Activated CD8-positive, alpha-beta T cell treated with anti-CD3 and anti-CD28 coated beads, Interleukin-2, amount 10 ng/mL, durations not matched to agents 7 days and 5 days (primary cell): ENCODE measurements around the gene CASP3. TPM values are rescaled to one million over a fixed set of nuclear protein-coding genes. Genes with fewer than 3 reads are reported as not detected.
"Not testable (repeated sequence)": the region's sequence is repeated elsewhere in the genome, so short reads cannot be mapped to it uniquely, and the experiment has no call there.

ENCODE experiments used
- ATAC-seq: fragments of 150-1000 bp; cut with Tn5 transposase; one replicate; pipeline ENCODE4 v1.10.0; 2021; ENCODE audit warnings: moderate library complexity
- CTCF ChIA-PET: fragments of 350-600 bp; sonication (Branson Sonifier 250); formaldehyde crosslinking; loops from one replicate; lab custom pipeline; 2021; ENCODE audit warnings: antibody characterized with exemption; lab: Charles Lee
- POLR2A ChIA-PET: fragments of 350-600 bp; sonication (Branson Sonifier 250); formaldehyde crosslinking; loops from one replicate; lab custom pipeline; 2021; ENCODE audit warnings: antibody characterized with exemption; lab: Charles Lee
- DNase-seq: peaks from one replicate; pipeline ENCODE4 v3.0.0-alpha.2; 2020
- H3K27ac Mint-ChIP-seq: one replicate; pipeline ENCODE4 v1.8.0; 2021; ENCODE audit warnings: mild to moderate bottlenecking, mixed read lengths
- H3K27me3 Mint-ChIP-seq: one replicate; pipeline ENCODE4 v1.8.0; 2021; ENCODE audit warnings: low read depth, mixed read lengths
- H3K36me3 Mint-ChIP-seq: one replicate; pipeline ENCODE4 v1.8.0; 2021; ENCODE audit warnings: low read depth, mixed read lengths
- H3K4me1 Mint-ChIP-seq: one replicate; pipeline ENCODE4 v1.8.0; 2021; ENCODE audit warnings: low read depth, mixed read lengths
- H3K4me3 Mint-ChIP-seq: one replicate; pipeline ENCODE4 v1.8.0; 2021; ENCODE audit warnings: mild to moderate bottlenecking, mixed read lengths
- H3K9me3 Mint-ChIP-seq: one replicate; pipeline ENCODE4 v1.8.0; 2022; ENCODE audit warnings: mixed read lengths; ENCODE audit not compliant: insufficient read depth
- total RNA-seq, 2 experiments: library from RNA; stranded (reverse); gene quantifications; one replicate each; pipeline ENCODE4 v1.2.3, GENCODE V29; 2021

Gene CASP3
- total RNA-seq, 2 experiments from 2014 or later = 71.7 to 78.0 TPM

DNA sequence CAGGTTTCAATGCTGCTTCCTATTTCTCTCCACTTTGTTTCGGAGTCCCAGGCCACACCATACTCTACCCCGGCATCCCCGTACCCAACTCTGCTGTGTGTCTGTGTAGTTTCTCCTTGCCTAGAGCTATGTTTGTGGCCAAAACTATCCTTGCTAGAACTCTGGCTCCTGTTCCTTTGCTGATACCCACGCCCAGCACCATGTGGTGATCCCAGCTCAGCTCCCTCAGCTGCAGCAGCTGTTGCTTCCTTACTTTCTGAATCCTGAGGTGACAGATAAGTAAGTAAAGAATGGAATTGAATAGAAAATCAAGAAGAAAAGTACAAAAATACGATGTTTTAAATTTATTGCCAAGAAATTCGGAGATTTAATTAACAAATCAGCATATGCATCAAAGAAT lies 55.8 kb downstream of the CASP3 start:
- POLR2A ChIA-PET = no interaction called here
- no peak overlapping the region for H3K4me3 Mint-ChIP-seq
- no peak overlapping the region for H3K27ac Mint-ChIP-seq

GRCh38 chr4:184591747-184592270 lies 57.4 kb downstream of the CASP3 start:
- H3K4me3 Mint-ChIP-seq, ATAC-seq, H3K27me3 Mint-ChIP-seq, H3K9me3 Mint-ChIP-seq, H3K27ac Mint-ChIP-seq, POLR2A ChIA-PET, DNase-seq, H3K4me1 Mint-ChIP-seq, H3K36me3 Mint-ChIP-seq, CTCF ChIA-PET: not testable (repeated sequence)

More for the DNA sequence above, 55.8 kb downstream of the CASP3 start:
- no peaks in the 10 kb centered on the region for H3K9me3 Mint-ChIP-seq
- H3K27me3 Mint-ChIP-seq = no peaks in the 10 kb centered on the region
- H3K36me3 Mint-ChIP-seq = no peaks in the 10 kb centered on the region
- CTCF ChIA-PET = no interaction called here
- DNase-seq = no peak
- H3K4me1 Mint-ChIP-seq = no peaks in the 10 kb centered on the region
- no peak for ATAC-seq

DNA sequence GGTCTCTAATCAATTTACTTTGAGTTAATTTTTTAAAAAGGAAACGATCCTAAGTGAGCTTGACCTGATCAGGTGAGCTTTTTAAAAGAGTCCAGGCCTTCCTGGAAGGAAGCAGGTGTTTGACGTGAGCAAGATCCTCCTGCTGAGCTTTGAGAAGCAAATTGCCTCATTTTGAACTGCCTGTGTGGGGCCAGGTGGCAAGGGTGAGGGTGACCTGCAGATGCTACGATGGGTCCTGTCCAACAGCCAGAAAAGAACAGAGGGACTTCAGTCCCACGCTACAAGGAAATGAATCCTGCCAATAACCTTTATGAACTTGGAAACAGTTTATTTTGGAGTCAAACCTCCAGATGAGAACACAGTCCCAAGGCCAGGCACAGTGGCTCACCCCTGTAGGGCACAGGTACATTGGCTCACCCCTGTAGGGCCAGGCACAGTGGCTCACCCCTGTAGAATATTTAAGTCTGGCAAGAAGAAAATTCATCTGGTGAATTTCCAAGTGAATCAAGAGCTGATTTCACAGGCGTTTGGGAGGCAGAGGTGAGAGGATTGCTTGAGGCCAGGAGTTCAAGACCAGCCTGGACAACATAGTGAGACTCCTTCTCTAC lies 58.1 kb downstream of the CASP3 start:
- H3K27me3 Mint-ChIP-seq = no peaks in the 10 kb centered on the region
- no peak for ATAC-seq
- no peaks in the 10 kb centered on the region for H3K36me3 Mint-ChIP-seq
- no peak overlapping the region for H3K27ac Mint-ChIP-seq
- DNase-seq = no peak
- no peak overlapping the region for H3K4me3 Mint-ChIP-seq
- no peaks in the 10 kb centered on the region for H3K9me3 Mint-ChIP-seq
- ChIA-PET CTCF (no interaction called here), POLR2A (no interaction called here)
- no peaks in the 10 kb centered on the region for H3K4me1 Mint-ChIP-seq

DNA sequence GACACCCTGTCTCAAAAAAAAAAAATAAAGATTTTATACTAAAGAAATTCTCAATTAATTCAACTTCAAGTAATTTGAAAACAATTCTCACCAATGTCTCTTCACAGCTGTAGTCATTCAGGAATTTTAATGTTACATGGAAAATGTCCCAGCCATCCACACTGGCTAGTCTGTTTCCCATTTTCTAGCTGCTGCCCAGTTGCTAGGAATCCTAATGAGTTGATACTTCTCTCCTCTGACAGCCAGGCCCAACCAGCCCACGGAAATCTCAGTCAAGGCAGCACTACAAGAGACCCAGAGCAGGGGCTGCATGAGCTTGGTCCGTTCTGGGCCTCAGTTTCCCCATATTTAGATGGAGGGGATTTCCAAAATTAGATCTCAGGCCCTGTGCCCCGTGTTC lies 59.1 kb downstream of the CASP3 start:
- no peak overlapping the region for H3K4me3 Mint-ChIP-seq
- ChIA-PET POLR2A (no interaction called here), CTCF (no interaction called here)
- DNase-seq = no peak
- H3K9me3 Mint-ChIP-seq = no peaks in the 10 kb centered on the region
- no peak overlapping the region for H3K27ac Mint-ChIP-seq
- H3K36me3 Mint-ChIP-seq = no peaks in the 10 kb centered on the region
- peaks cover 3% of the 10 kb centered on the region for H3K4me1 Mint-ChIP-seq
- ATAC-seq = no peak
- no peaks in the 10 kb centered on the region for H3K27me3 Mint-ChIP-seq

- no peaks in the 10 kb centered on the region for H3K36me3 Mint-ChIP-seq
- no peaks in the 10 kb centered on the region for H3K27me3 Mint-ChIP-seq
- peaks cover 10% of the 10 kb centered on the region for H3K4me1 Mint-ChIP-seq
- no peak for DNase-seq
- no peak for ATAC-seq
- H3K27ac Mint-ChIP-seq = no peak overlapping the region
- CTCF ChIA-PET = no interaction called here
- POLR2A ChIA-PET = no interaction called here
- no peak overlapping the region for H3K4me3 Mint-ChIP-seq
- no peaks in the 10 kb centered on the region for H3K9me3 Mint-ChIP-seq
These were observed 60.4 kb downstream of the CASP3 start for GRCh38 chr4:184588893-184589292.

GRCh38 chr4:184587701-184588100 lies 61.5 kb downstream of the CASP3 start:
- no peaks in the 10 kb centered on the region for H3K27me3 Mint-ChIP-seq
- H3K27ac Mint-ChIP-seq = no peak overlapping the region
- no peaks in the 10 kb centered on the region for H3K9me3 Mint-ChIP-seq
- DNase-seq = no peak
- H3K4me3 Mint-ChIP-seq = no peak overlapping the region
- ATAC-seq = no peak
- POLR2A ChIA-PET = interaction anchor here (0.7 kb wide), 1 partner anchor 112 kb away, joined by 3 read pairs; no protein-coding TSS in a partner anchor
- CTCF ChIA-PET = interaction anchor here (0.8 kb wide), 1 partner anchor 158 kb away, joined by 3 read pairs; no protein-coding TSS in a partner anchor
- H3K36me3 Mint-ChIP-seq = no peaks in the 10 kb centered on the region
- peaks cover 10% of the 10 kb centered on the region for H3K4me1 Mint-ChIP-seq

- POLR2A ChIA-PET = interaction anchor here (0.7 kb wide), 1 partner anchor 112 kb away, joined by 3 read pairs; no protein-coding TSS in a partner anchor
- no peaks in the 10 kb centered on the region for H3K9me3 Mint-ChIP-seq
These were observed 62.0 kb downstream of the CASP3 start for GRCh38 chr4:184587221-184587620.

GRCh38 chr4:184583738-184584502 lies 65.3 kb downstream of the CASP3 start:
- CTCF ChIA-PET = interaction anchor here (0.7 to 1.2 kb wide), 3 partner anchors 8 to 16 kb away, joined by 3 to 4 read pairs (median 3); no protein-coding TSS in a partner anchor
- no peak overlapping the region for H3K4me3 Mint-ChIP-seq
- peaks cover 5% of the 10 kb centered on the region for H3K36me3 Mint-ChIP-seq
- H3K27me3 Mint-ChIP-seq = no peaks in the 10 kb centered on the region
- ATAC-seq = no peak
- peaks cover 6% of the 10 kb centered on the region for H3K9me3 Mint-ChIP-seq
- DNase-seq = no peak
- H3K27ac Mint-ChIP-seq = peak overlapping the region; percentile 15
- H3K4me1 Mint-ChIP-seq = peaks cover 10% of the 10 kb centered on the region
- POLR2A ChIA-PET = interaction anchor here (0.6 kb wide), 1 partner anchor 21 kb away, joined by 4 read pairs; no protein-coding TSS in a partner anchor

More at GRCh38 chr4:184587221-184587620, 62.0 kb downstream of the CASP3 start:
- no peak for DNase-seq
- Mint-ChIP-seq H3K27ac (no peak overlapping the region), H3K36me3 (no peaks in the 10 kb centered on the region), H3K4me3 (no peak overlapping the region), H3K27me3 (no peaks in the 10 kb centered on the region), H3K4me1 (peaks cover 10% of the 10 kb centered on the region)
- CTCF ChIA-PET = interaction anchor here (0.8 kb wide), 1 partner anchor 158 kb away, joined by 3 read pairs; no protein-coding TSS in a partner anchor
- no peak for ATAC-seq

Other genes starting within 250 kb of the CASP3 start
- gene IRF2, start 174.9 kb downstream of the CASP3 start, total RNA-seq = 10 to 100 TPM; 59.7 to 65.3 TPM
- gene PRIMPOL, start 291 bp upstream of the CASP3 start, total RNA-seq = 10 to 100 TPM; 24.9 to 26.9 TPM
- gene CENPU, start 84.6 kb upstream of the CASP3 start, total RNA-seq = 10 to 100 TPM; 58.7 to 59.1 TPM
- 1 to 10 TPM; 7.5 to 8.7 TPM for gene ACSL1, start 176.5 kb upstream of the CASP3 start, total RNA-seq